ENCODE results near the gene CNBD2.
"Not testable (repeated sequence)": the region's sequence is repeated elsewhere in the genome, so short reads cannot be mapped to it uniquely, and the experiment has no call there.

Gene CNBD2

GRCh38 chr20:36018208-36018988 is 50.0 kb downstream of the CNBD2 start:
- DNase-seq (ENCODE audit: extremely low read depth in 1 of 2, low read depth in 1 of 2) = no peak

- not testable (repeated sequence) for DNase-seq (ENCODE audit: extremely low read depth in 1 of 2, low read depth in 1 of 2)
These were observed 57.7 kb downstream of the CNBD2 start for GRCh38 chr20:36026131-36026530.

- DNase-seq (ENCODE audit: extremely low read depth in 1 of 2, low read depth in 1 of 2) = no peak
These were observed 59.9 kb downstream of the CNBD2 start for GRCh38 chr20:36028106-36028808.

- no peak for DNase-seq (ENCODE audit: extremely low read depth in 1 of 2, low read depth in 1 of 2)
These were observed 61.8 kb downstream of the CNBD2 start for GRCh38 chr20:36030149-36030548.

- no peak for DNase-seq (ENCODE audit: extremely low read depth in 1 of 2, low read depth in 1 of 2)
These were observed 63.4 kb downstream of the CNBD2 start for GRCh38 chr20:36031806-36032205.

GRCh38 chr20:36034875-36035274 is 66.5 kb downstream of the CNBD2 start:
- DNase-seq (ENCODE audit: extremely low read depth in 1 of 2, low read depth in 1 of 2) = no peak

- no peak for DNase-seq (ENCODE audit: extremely low read depth in 1 of 2, low read depth in 1 of 2)
These were observed 67.4 kb downstream of the CNBD2 start for GRCh38 chr20:36035745-36036144.

- DNase-seq (ENCODE audit: extremely low read depth in 1 of 2, low read depth in 1 of 2) = no peak
These were observed 68.3 kb downstream of the CNBD2 start for GRCh38 chr20:36036688-36037087.

GRCh38 chr20:36040571-36040970 is 72.2 kb downstream of the CNBD2 start:
- no peak for DNase-seq (ENCODE audit: extremely low read depth in 1 of 2, low read depth in 1 of 2)

GRCh38 chr20:36043441-36043840 is 75.1 kb downstream of the CNBD2 start:
- no peak for DNase-seq (ENCODE audit: extremely low read depth in 1 of 2, low read depth in 1 of 2)

- DNase-seq (ENCODE audit: extremely low read depth in 1 of 2, low read depth in 1 of 2) = no peak
These were observed 75.6 kb downstream of the CNBD2 start for GRCh38 chr20:36043892-36044515.

- DNase-seq (ENCODE audit: extremely low read depth in 1 of 2, low read depth in 1 of 2) = no peak
These were observed 77.0 kb downstream of the CNBD2 start for GRCh38 chr20:36045373-36045714.

GRCh38 chr20:36046073-36046798 is 77.8 kb downstream of the CNBD2 start:
- not testable (repeated sequence) for DNase-seq (ENCODE audit: extremely low read depth in 1 of 2, low read depth in 1 of 2)

- not testable (repeated sequence) for DNase-seq (ENCODE audit: extremely low read depth in 1 of 2, low read depth in 1 of 2)
These were observed 81.0 kb downstream of the CNBD2 start for GRCh38 chr20:36049408-36049807.

- DNase-seq (ENCODE audit: extremely low read depth in 1 of 2, low read depth in 1 of 2) = peak; percentile 85 to 88
These were observed 82.3 kb downstream of the CNBD2 start for GRCh38 chr20:36050436-36051317.

- no peak for DNase-seq (ENCODE audit: extremely low read depth in 1 of 2, low read depth in 1 of 2)
These were observed 83.1 kb downstream of the CNBD2 start for GRCh38 chr20:36051318-36052116.

GRCh38 chr20:36052117-36052513 is 83.7 kb downstream of the CNBD2 start:
- DNase-seq (ENCODE audit: extremely low read depth in 1 of 2, low read depth in 1 of 2) = no peak

GRCh38 chr20:36053863-36054518 is 85.6 kb downstream of the CNBD2 start:
- DNase-seq (ENCODE audit: extremely low read depth in 1 of 2, low read depth in 1 of 2) = not testable (repeated sequence)

- no peak for DNase-seq (ENCODE audit: extremely low read depth in 1 of 2, low read depth in 1 of 2)
These were observed 86.8 kb downstream of the CNBD2 start for GRCh38 chr20:36055145-36055544.
